Caco-2 (cell line): ENCODE data around the gene BPTF. TPM values are rescaled to one million over a fixed set of nuclear protein-coding genes. Genes with fewer than 3 reads are reported as not detected.
A peak's percentile ranks its signal among the peaks of the same experiment; 100 is the strongest.
"Not testable (repeated sequence)": the region's sequence is repeated elsewhere in the genome, so short reads cannot be mapped to it uniquely, and the experiment has no call there.

ENCODE experiments used
- BruUV-seq: library from RNA; stranded (reverse); fragments of 400-500 nt; replicated peaks from 2 replicates; lab custom pipeline; 2021; lab: Mats Ljungman, UMichigan
- CTCF ChIA-PET: fragments of 300-600 bp; sonication (Branson Sonifier 250); formaldehyde crosslinking; loops from one replicate; lab custom pipeline; 2022; ENCODE audit warnings: antibody characterized with exemption; lab: Charles Lee
- POLR2A ChIA-PET: fragments of 300-600 bp; sonication (Branson Sonifier 250); formaldehyde crosslinking; loops from one replicate; lab custom pipeline; 2022; ENCODE audit warnings: antibody characterized with exemption; lab: Charles Lee
- DNase-seq, 2 experiments: peaks; one replicate each; pipeline versions ENCODE4 v3.0.0 to v3.0.0-alpha.2; 2020 to 2022
- H3K27me3 ChIP-seq: replicated peaks from 2 replicates; pipeline ENCODE4 v1.6.0; 2011; ENCODE audit warnings: low read length; ENCODE audit not compliant: control insufficient read depth, insufficient read depth
- H3K36me3 ChIP-seq: 2 replicates; pipeline ENCODE4 v1.5.1; 2011; ENCODE audit warnings: low read length; ENCODE audit not compliant: control insufficient read depth, insufficient read depth
- H3K4me1 ChIP-seq: fragments of 250-450 bp; sonication (Bioruptor Pico); 2 replicates; pipeline ENCODE4 v1.5.1; 2020; ENCODE audit warnings: mild to moderate bottlenecking
- H3K4me3 ChIP-seq: 2 replicates; pipeline ENCODE4 v1.5.1; 2011; ENCODE audit warnings: low read depth, mild to moderate bottlenecking, control low read depth, low read length
- H3K9me3 ChIP-seq: fragments of 250-450 bp; sonication (Bioruptor Pico); 2 replicates; pipeline ENCODE4 v1.5.1; 2020; ENCODE audit warnings: mild to moderate bottlenecking, moderate library complexity
- H3K27ac Mint-ChIP-seq: one replicate; pipeline ENCODE4 v1.8.0; 2022; ENCODE audit warnings: mixed read lengths; ENCODE audit not compliant: unreplicated experiment
- H3K27me3 Mint-ChIP-seq: one replicate; pipeline ENCODE4 v1.8.0; 2022; ENCODE audit warnings: mixed read lengths; ENCODE audit not compliant: insufficient read depth, unreplicated experiment
- H3K36me3 Mint-ChIP-seq: one replicate; pipeline ENCODE4 v1.8.0; 2022; ENCODE audit warnings: mild to moderate bottlenecking, mixed read lengths; ENCODE audit not compliant: insufficient read depth, unreplicated experiment
- H3K4me1 Mint-ChIP-seq: one replicate; pipeline ENCODE4 v1.8.0; 2022; ENCODE audit warnings: low read depth, mixed read lengths; ENCODE audit not compliant: unreplicated experiment
- H3K4me3 Mint-ChIP-seq: one replicate; pipeline ENCODE4 v1.8.0; 2022; ENCODE audit warnings: mild to moderate bottlenecking, moderate library complexity, mixed read lengths; ENCODE audit not compliant: unreplicated experiment
- H3K9me3 Mint-ChIP-seq: one replicate; pipeline ENCODE4 v1.8.0; 2022; ENCODE audit warnings: mixed read lengths; ENCODE audit not compliant: unreplicated experiment
- intact Hi-C: fragments of 100-400 bp; cut with micrococcal nuclease; formaldehyde crosslinking; loops from one replicate; pipeline ENCODE4 v1.10.0; 2022; ENCODE audit not compliant: unreplicated experiment
- total RNA-seq: library from RNA; stranded (reverse); gene quantifications from 2 replicates; pipeline ENCODE4 v1.2.3, GENCODE V29; 2022
- TF ChIP-seq, protein P1 (sequence below), 2 experiments: fragments of 200-600 bp in 1 of 2; IDR thresholded peaks; 1 replicate in 1 of 2; 2 replicates in 1 of 2; pipeline versions ENCODE4 v1.5.1 to v1.8.0; 2011 to 2022; ENCODE audit warnings: antibody characterized with exemption in 1 of 2, control low read depth in 1 of 2, inconsistent platforms in 1 of 2, low read depth in 1 of 2, low read length in 1 of 2, mild to moderate bottlenecking in 1 of 2, moderate library complexity in 1 of 2; ENCODE audit not compliant: insufficient read depth in 1 of 2, severe bottlenecking in 1 of 2, unreplicated experiment in 1 of 2

BPTF gene
- total RNA-seq, 1 experiment from 2014 or later = 101 TPM

DNA sequence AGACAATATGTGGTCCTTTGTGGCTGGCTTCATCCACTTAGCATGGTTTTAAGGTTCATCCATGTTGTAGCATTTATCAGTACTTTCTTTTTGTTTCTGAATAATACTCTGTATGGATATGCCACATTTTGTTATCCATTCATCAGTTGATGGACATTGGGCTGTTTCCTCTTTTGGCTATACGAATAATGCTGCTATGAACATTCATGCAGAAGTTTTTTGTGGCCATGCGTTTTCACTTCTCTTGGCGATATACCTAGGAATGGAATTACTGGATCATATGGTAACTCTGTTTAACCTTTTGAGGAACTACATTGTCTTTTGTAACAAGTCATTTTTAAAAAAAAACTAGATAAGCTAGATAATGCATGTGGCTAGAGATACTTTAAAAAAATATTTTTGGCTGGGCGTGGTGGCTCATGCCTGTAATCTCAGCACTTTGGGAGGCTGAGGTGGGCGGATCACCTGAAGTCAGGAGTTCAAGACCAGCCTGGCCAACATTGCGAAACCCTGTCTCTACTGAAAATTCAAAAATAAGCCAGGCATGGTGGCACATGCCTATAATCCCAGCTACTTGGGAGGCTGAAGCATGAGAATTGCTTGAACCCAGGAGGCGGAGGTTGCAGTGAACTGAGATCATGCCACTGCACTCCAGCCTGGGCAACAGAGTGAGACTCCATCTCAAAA, 85.0 kb downstream of the BPTF start:
- POLR2A ChIA-PET, intact Hi-C loops, H3K4me1 ChIP-seq, DNase-seq, H3K9me3 Mint-ChIP-seq, H3K4me3 ChIP-seq, H3K9me3 ChIP-seq, H3K27me3 Mint-ChIP-seq, H3K36me3 ChIP-seq, H3K4me3 Mint-ChIP-seq, BruUV-seq, H3K27me3 ChIP-seq, H3K4me1 Mint-ChIP-seq, H3K27ac Mint-ChIP-seq: not testable (repeated sequence)
- H3K36me3 Mint-ChIP-seq = peaks cover 83% of the 10 kb centered on the region
- CTCF ChIA-PET = interaction anchor here (0.6 kb wide), 1 partner anchor 17 kb away, joined by 3 read pairs; no protein-coding TSS in a partner anchor

DNA sequence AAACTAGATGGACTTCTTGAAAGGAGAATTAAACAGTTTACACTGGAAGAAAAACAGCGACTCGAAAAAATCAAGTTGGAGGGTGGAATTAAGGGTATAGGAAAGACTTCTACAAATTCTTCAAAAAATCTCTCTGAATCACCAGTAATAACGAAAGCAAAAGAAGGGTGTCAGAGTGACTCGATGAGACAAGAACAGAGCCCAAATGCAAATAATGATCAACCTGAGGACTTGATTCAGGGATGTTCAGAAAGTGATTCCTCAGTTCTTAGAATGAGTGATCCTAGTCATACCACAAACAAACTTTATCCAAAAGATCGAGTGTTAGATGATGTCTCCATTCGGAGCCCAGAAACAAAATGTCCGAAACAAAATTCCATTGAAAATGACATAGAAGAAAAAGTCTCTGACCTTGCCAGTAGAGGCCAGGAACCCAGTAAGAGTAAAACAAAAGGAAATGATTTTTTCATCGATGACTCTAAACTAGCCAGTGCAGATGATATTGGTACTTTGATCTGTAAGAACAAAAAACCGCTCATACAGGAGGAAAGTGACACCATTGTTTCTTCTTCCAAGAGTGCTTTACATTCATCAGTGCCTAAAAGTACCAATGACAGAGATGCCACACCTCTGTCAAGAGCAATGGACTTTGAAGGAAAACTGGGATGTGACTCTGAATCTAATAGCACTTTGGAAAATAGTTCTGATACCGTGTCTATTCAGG, 85.9 kb downstream of the BPTF start:
- TF ChIP-seq, protein P1, sequence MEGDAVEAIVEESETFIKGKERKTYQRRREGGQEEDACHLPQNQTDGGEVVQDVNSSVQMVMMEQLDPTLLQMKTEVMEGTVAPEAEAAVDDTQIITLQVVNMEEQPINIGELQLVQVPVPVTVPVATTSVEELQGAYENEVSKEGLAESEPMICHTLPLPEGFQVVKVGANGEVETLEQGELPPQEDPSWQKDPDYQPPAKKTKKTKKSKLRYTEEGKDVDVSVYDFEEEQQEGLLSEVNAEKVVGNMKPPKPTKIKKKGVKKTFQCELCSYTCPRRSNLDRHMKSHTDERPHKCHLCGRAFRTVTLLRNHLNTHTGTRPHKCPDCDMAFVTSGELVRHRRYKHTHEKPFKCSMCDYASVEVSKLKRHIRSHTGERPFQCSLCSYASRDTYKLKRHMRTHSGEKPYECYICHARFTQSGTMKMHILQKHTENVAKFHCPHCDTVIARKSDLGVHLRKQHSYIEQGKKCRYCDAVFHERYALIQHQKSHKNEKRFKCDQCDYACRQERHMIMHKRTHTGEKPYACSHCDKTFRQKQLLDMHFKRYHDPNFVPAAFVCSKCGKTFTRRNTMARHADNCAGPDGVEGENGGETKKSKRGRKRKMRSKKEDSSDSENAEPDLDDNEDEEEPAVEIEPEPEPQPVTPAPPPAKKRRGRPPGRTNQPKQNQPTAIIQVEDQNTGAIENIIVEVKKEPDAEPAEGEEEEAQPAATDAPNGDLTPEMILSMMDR (IDR thresholded peaks at IDR 0.05; ENCODE audit: insufficient read depth in 1 of 2, low read depth in 1 of 2, low read length in 1 of 2, severe bottlenecking in 1 of 2, unreplicated experiment in 1 of 2) = no peak
- Histone ChIP-seq H3K4me1 (no peaks in the 10 kb centered on the region), H3K36me3 (peaks cover 2% of the 10 kb centered on the region; the same call in 1 of the 2 replicates), H3K27me3 (no peaks in the 10 kb centered on the region), H3K4me3 (no peak overlapping the region), H3K9me3 (no peaks in the 10 kb centered on the region)
- Mint-ChIP-seq H3K9me3 (no peaks in the 10 kb centered on the region), H3K4me1 (no peaks in the 10 kb centered on the region), H3K27ac (no peak overlapping the region), H3K36me3 (peaks cover 77% of the 10 kb centered on the region), H3K4me3 (no peak overlapping the region), H3K27me3 (no peaks in the 10 kb centered on the region)
- intact Hi-C loops = no loop called here
- DNase-seq = no peak
- ChIA-PET POLR2A (no interaction called here), CTCF (no interaction called here)
- BruUV-seq = no TSS peak

DNA sequence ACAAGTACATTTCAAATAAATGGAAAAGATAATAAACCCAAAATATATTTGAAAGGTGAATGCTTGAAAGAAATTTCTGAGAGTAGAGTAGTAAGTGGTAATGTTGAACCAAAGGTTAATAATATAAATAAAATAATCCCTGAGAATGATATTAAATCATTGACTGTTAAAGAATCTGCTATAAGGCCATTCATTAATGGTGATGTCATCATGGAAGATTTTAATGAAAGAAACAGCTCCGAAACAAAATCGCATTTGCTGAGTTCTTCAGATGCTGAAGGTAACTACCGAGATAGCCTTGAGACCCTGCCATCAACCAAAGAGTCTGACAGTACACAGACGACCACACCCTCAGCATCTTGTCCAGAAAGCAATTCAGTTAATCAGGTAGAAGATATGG, 86.8 kb downstream of the BPTF start:
- no peaks in the 10 kb centered on the region for H3K27me3 Mint-ChIP-seq
- POLR2A ChIA-PET = no interaction called here
- Histone ChIP-seq H3K36me3 (peaks cover 2% of the 10 kb centered on the region; the same call in 1 of the 2 replicates), H3K4me3 (no peak overlapping the region), H3K27me3 (no peaks in the 10 kb centered on the region), H3K9me3 (no peaks in the 10 kb centered on the region), H3K4me1 (no peaks in the 10 kb centered on the region)
- H3K4me3 Mint-ChIP-seq = no peak overlapping the region
- intact Hi-C loops = no loop called here
- TSS peak; percentile 51 for BruUV-seq
- CTCF ChIA-PET = no interaction called here
- H3K4me1 Mint-ChIP-seq = no peaks in the 10 kb centered on the region
- no peaks in the 10 kb centered on the region for H3K9me3 Mint-ChIP-seq
- TF ChIP-seq, protein P1 (IDR thresholded peaks at IDR 0.05; ENCODE audit: insufficient read depth in 1 of 2, low read depth in 1 of 2, low read length in 1 of 2, severe bottlenecking in 1 of 2, unreplicated experiment in 1 of 2) = no peak
- H3K36me3 Mint-ChIP-seq = peaks cover 70% of the 10 kb centered on the region
- no peak overlapping the region for H3K27ac Mint-ChIP-seq
- no peak for DNase-seq
